ENCODE data around the gene DOCK9.

The DOCK9 gene

GRCh38 chr13:98749501-98749900, 228.4 kb downstream of the DOCK9 start:
- TF ChIP-seq CTCF (IDR thresholded peaks at IDR 0.05; ENCODE audit: borderline replicate concordance, insufficient read depth, low read depth, low read length) = no peak
- no peak overlapping the region for H3K4me3 ChIP-seq (ENCODE audit: low read depth, low read length)

DNA sequence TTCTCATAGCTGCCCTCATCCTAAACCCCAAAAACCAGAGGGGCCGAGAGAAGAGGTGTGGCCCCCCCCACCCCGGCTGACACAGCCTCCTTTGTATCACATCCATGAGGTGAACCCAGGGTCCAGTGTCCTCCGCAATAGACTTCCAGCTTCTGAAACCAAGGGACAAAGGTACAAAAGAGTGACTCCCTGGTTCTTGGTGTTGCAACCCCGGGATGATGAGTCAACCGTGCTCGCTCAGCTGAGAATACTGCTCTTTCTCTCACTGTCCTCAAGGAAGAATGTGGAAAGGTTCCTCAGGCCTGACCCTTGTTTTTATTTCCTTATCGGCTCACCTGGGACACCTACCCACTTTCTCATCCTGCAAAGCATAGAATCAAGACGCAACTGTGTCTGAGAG, 230.9 kb downstream of the DOCK9 start:
- H3K4me3 ChIP-seq (ENCODE audit: low read depth, low read length) = no peak overlapping the region
- no peak for TF ChIP-seq CTCF (IDR thresholded peaks at IDR 0.05; ENCODE audit: borderline replicate concordance, insufficient read depth, low read depth, low read length)
